Adrenal gland (tissue), 5 donors: ENCODE measurements around the gene MTCH1.

Source experiments
- CTCF ChIP-seq, 6 experiments: fragments of 450-650 bp in 4 of 6; fragments of 200-600 bp in 2 of 6; sonication (generic) in 1 of 6; IDR thresholded peaks; 1 replicate in 5 of 6; 2 replicates in 1 of 6; pipeline versions ENCODE4 v1.5.1 to v1.8.0; 2016 to 2021; ENCODE audit warnings: antibody characterized with exemption in 6 of 6, mild to moderate bottlenecking in 2 of 6, moderate library complexity in 1 of 6
- POLR2A ChIP-seq, 2 donors: fragments of 450-650 bp; IDR thresholded peaks; one replicate each; pipeline ENCODE4 v1.6.1; 2017; ENCODE audit warnings: antibody characterized with exemption in 2 of 2, mild to moderate bottlenecking in 2 of 2, moderate library complexity in 1 of 2
- donor health status: DM: no; HTN: no; CAD: no.

GRCh38 chr6:37016995-37017394, 31.0 kb upstream of the MTCH1 start:
- TF ChIP-seq CTCF (IDR thresholded peaks at IDR 0.05) (no peak), POLR2A (IDR thresholded peaks at IDR 0.05) (no peak)
